HG02610 (cell line): Measurements from ENCODE around the gene MYO3B.

ENCODE experiments used
- ATAC-seq: cut with Tn5 transposase; IDR thresholded peaks from one replicate; pipeline ENCODE4 v1.9.1; 2021; ENCODE audit warnings: mild to moderate bottlenecking, moderate library complexity; ENCODE audit not compliant: unreplicated experiment

Gene MYO3B

GRCh38 chr2:170298115-170298514 is 120.2 kb downstream of the MYO3B start:
- ATAC-seq: peak; percentile 77

- no peak for ATAC-seq
Measured at GRCh38 chr2:170298861-170299429, 121.0 kb downstream of the MYO3B start.

- no peak for ATAC-seq
Measured at GRCh38 chr2:170300993-170301392, 123.0 kb downstream of the MYO3B start.

- ATAC-seq: no peak
Measured at GRCh38 chr2:170301626-170302025, 123.7 kb downstream of the MYO3B start.

GRCh38 chr2:170305711-170306110 is 127.8 kb downstream of the MYO3B start:
- ATAC-seq: no peak

GRCh38 chr2:170306293-170306873 is 128.4 kb downstream of the MYO3B start:
- no peak for ATAC-seq

GRCh38 chr2:170307052-170307451 is 129.1 kb downstream of the MYO3B start:
- ATAC-seq: no peak

- no peak for ATAC-seq
Measured at GRCh38 chr2:170307555-170308351, 129.8 kb downstream of the MYO3B start.

- no peak for ATAC-seq
Measured at GRCh38 chr2:170310876-170311502, 133.0 kb downstream of the MYO3B start.

- no peak for ATAC-seq
Measured at GRCh38 chr2:170313347-170313991, 135.5 kb downstream of the MYO3B start.

GRCh38 chr2:170313992-170314348 is 136.0 kb downstream of the MYO3B start:
- ATAC-seq: no peak

- no peak for ATAC-seq
Measured at GRCh38 chr2:170314744-170315447, 136.9 kb downstream of the MYO3B start.

- ATAC-seq: no peak
Measured at GRCh38 chr2:170320948-170321347, 143.0 kb downstream of the MYO3B start.

- ATAC-seq: no peak
Measured at GRCh38 chr2:170321526-170321925, 143.6 kb downstream of the MYO3B start.

- no peak for ATAC-seq
Measured at GRCh38 chr2:170322140-170322766, 144.3 kb downstream of the MYO3B start.

- ATAC-seq: no peak
Measured at GRCh38 chr2:170323743-170324142, 145.8 kb downstream of the MYO3B start.

GRCh38 chr2:170324640-170325046 is 146.7 kb downstream of the MYO3B start:
- ATAC-seq: no peak

GRCh38 chr2:170330881-170331280 is 152.9 kb downstream of the MYO3B start:
- no peak for ATAC-seq

- no peak for ATAC-seq
Measured at GRCh38 chr2:170332676-170333402, 154.9 kb downstream of the MYO3B start.

GRCh38 chr2:170335351-170335750 is 157.4 kb downstream of the MYO3B start:
- no peak for ATAC-seq
